Neutrophil (primary cell): ENCODE measurements around the gene ADGRL3.

Experiments
- H3K27ac ChIP-seq: fragments of 200-600 bp; sonication (generic); 2 replicates; pipeline ENCODE4 v1.5.1; 2016; ENCODE audit warnings: mild to moderate bottlenecking, moderate library complexity
- H3K27me3 ChIP-seq: fragments of 200-600 bp; sonication (generic); 2 replicates; pipeline ENCODE4 v1.6.0; 2016; ENCODE audit warnings: mild to moderate bottlenecking
- H3K36me3 ChIP-seq: fragments of 200-600 bp; sonication (generic); 2 replicates; pipeline ENCODE4 v1.5.1; 2017
- H3K4me1 ChIP-seq, 2 experiments: fragments of 200-600 bp in 1 of 2; sonication (generic) in 1 of 2; 1 replicate in 1 of 2; 2 replicates in 1 of 2; pipeline versions ENCODE4 v1.5.1 to v1.6.1; 2013 to 2016; ENCODE audit warnings: low read depth in 1 of 2, low read length in 1 of 2, mild to moderate bottlenecking in 1 of 2, moderate library complexity in 1 of 2; ENCODE audit not compliant: control insufficient read depth in 1 of 2, insufficient read depth in 1 of 2
- H3K4me3 ChIP-seq, 2 experiments: fragments of 200-600 bp in 1 of 2; sonication (generic) in 1 of 2; 1 replicate in 1 of 2; 2 replicates in 1 of 2; pipeline ENCODE4 v1.5.1; 2013 to 2016; ENCODE audit warnings: low read depth in 1 of 2, low read length in 1 of 2, mild to moderate bottlenecking in 1 of 2, moderate library complexity in 1 of 2
- H3K9me3 ChIP-seq: fragments of 200-600 bp; sonication (generic); 2 replicates; pipeline ENCODE4 v1.5.1; 2016
- CTCF ChIP-seq: fragments of 200-600 bp; sonication (generic); IDR thresholded peaks from 2 replicates; pipeline ENCODE4 v1.5.1; 2016; ENCODE audit warnings: antibody characterized with exemption

The ADGRL3 gene

GRCh38 chr4:62015043-62015739 is 815.1 kb downstream of the ADGRL3 start:
- no peaks in the 10 kb centered on the region for H3K4me1 ChIP-seq
- no peak for TF ChIP-seq CTCF
- no peaks in the 10 kb centered on the region for H3K36me3 ChIP-seq
- no peak overlapping the region for H3K27ac ChIP-seq
- H3K9me3 ChIP-seq: no peaks in the 10 kb centered on the region
- no peaks in the 10 kb centered on the region for H3K27me3 ChIP-seq
- H3K4me3 ChIP-seq: no peak overlapping the region

GRCh38 chr4:62018537-62018936 is 818.4 kb downstream of the ADGRL3 start:
- Histone ChIP-seq H3K4me3 (no peak overlapping the region), H3K36me3 (no peaks in the 10 kb centered on the region), H3K27ac (no peak overlapping the region), H3K9me3 (no peaks in the 10 kb centered on the region), H3K27me3 (no peaks in the 10 kb centered on the region), H3K4me1 (no peaks in the 10 kb centered on the region)
- TF ChIP-seq CTCF: no peak

GRCh38 chr4:62023633-62024032 is 823.5 kb downstream of the ADGRL3 start:
- no peak for TF ChIP-seq CTCF
- Histone ChIP-seq H3K27me3 (no peaks in the 10 kb centered on the region), H3K4me3 (no peak overlapping the region), H3K9me3 (no peaks in the 10 kb centered on the region), H3K36me3 (no peaks in the 10 kb centered on the region), H3K4me1 (no peaks in the 10 kb centered on the region), H3K27ac (no peak overlapping the region)

GRCh38 chr4:62028745-62029144 is 828.6 kb downstream of the ADGRL3 start:
- Histone ChIP-seq H3K36me3 (no peaks in the 10 kb centered on the region), H3K4me3 (no peak overlapping the region), H3K27me3 (no peaks in the 10 kb centered on the region), H3K9me3 (no peaks in the 10 kb centered on the region), H3K4me1 (no peaks in the 10 kb centered on the region), H3K27ac (no peak overlapping the region)
- no peak for TF ChIP-seq CTCF

GRCh38 chr4:62030958-62031357 is 830.8 kb downstream of the ADGRL3 start:
- TF ChIP-seq CTCF: no peak
- Histone ChIP-seq H3K4me3 (no peak overlapping the region), H3K27ac (no peak overlapping the region), H3K9me3 (no peaks in the 10 kb centered on the region), H3K4me1 (no peaks in the 10 kb centered on the region), H3K36me3 (no peaks in the 10 kb centered on the region), H3K27me3 (no peaks in the 10 kb centered on the region)

GRCh38 chr4:62037571-62037970 is 837.4 kb downstream of the ADGRL3 start:
- no peak overlapping the region for H3K4me3 ChIP-seq
- TF ChIP-seq CTCF: no peak
- no peaks in the 10 kb centered on the region for H3K4me1 ChIP-seq
- no peaks in the 10 kb centered on the region for H3K27me3 ChIP-seq
- no peaks in the 10 kb centered on the region for H3K36me3 ChIP-seq
- no peak overlapping the region for H3K27ac ChIP-seq
- no peaks in the 10 kb centered on the region for H3K9me3 ChIP-seq
